Heart left ventricle (tissue), 16 donors: ENCODE measurements around the gene TCP10L. TPM values are rescaled to one million over a fixed set of nuclear protein-coding genes. Genes with fewer than 3 reads are reported as not detected.

Experiments used
- ATAC-seq, 4 donors: fragments of 200-7000 bp; cut with Tn5 transposase; one replicate each; pipeline ENCODE4 v1.9.1; 2020 to 2022; ENCODE audit warnings: moderate library complexity in 4 of 4, mild to moderate bottlenecking in 3 of 4, moderate number of reproducible peaks in 1 of 4
- DNase-seq, 5 donors: peaks; one replicate each; pipeline ENCODE4 v3.0.0-alpha.2; 2020
- H3K27ac ChIP-seq, 12 donors: fragments of 200-600 bp; sonication (generic) in 4 of 12; one replicate each; pipeline versions ENCODE4 v1.5.0 to v1.8.0; 2016 to 2022; ENCODE audit warnings: mild to moderate bottlenecking in 2 of 12
- H3K27me3 ChIP-seq, 9 donors: fragments of 200-600 bp; sonication (generic) in 2 of 9; one replicate each; pipeline versions ENCODE4 v1.5.1 to v1.8.0; 2016 to 2022; ENCODE audit warnings: mild to moderate bottlenecking in 3 of 9
- H3K36me3 ChIP-seq, 9 donors: fragments of 200-600 bp; sonication (generic) in 2 of 9; one replicate each; pipeline versions ENCODE4 v1.5.0 to v1.8.0; 2018 to 2022; ENCODE audit warnings: mild to moderate bottlenecking in 2 of 9
- H3K4me1 ChIP-seq, 12 donors: fragments of 200-600 bp; sonication (generic) in 4 of 12; one replicate each; pipeline versions ENCODE4 v1.5.0 to v1.8.0; 2016 to 2022; ENCODE audit warnings: mild to moderate bottlenecking in 3 of 12
- H3K4me3 ChIP-seq, 12 donors: fragments of 200-600 bp; sonication (generic) in 4 of 12; one replicate each; pipeline versions ENCODE4 v1.5.0 to v1.8.0; 2017 to 2022; ENCODE audit warnings: mild to moderate bottlenecking in 9 of 12, moderate library complexity in 4 of 12
- H3K9me3 ChIP-seq, 12 donors: fragments of 200-600 bp; sonication (generic) in 4 of 12; one replicate each; pipeline versions ENCODE4 v1.5.0 to v1.8.0; 2016 to 2022; ENCODE audit warnings: mild to moderate bottlenecking in 1 of 12
- POLR2A ChIP-seq, 2 donors: fragments of 450-650 bp; IDR thresholded peaks; one replicate each; pipeline ENCODE4 v1.6.1; 2017; ENCODE audit warnings: antibody characterized with exemption in 2 of 2, mild to moderate bottlenecking in 2 of 2, moderate library complexity in 2 of 2
- WGBS, 4 donors: extraction: QIAGEN DNeasy Blood & Tissue Kit in 2 of 4; methylation state at CpG; one replicate each; pipeline versions ENCODE4 v1.1.5 to v1.1.7; 2013 to 2018; 5-methylcytosine and 5-hydroxymethylcytosine counted together
- intact Hi-C, 10 donors: fragments of 100-400 bp; cut with DNase I; formaldehyde crosslinking; loops; one replicate each; pipeline versions ENCODE4 v1.11.1 to v1.14.2; 2022
- polyA plus RNA-seq, 2 donors: library from polyadenylated mRNA; stranded (reverse); fragments of 200-250 nt; gene quantifications; one replicate each; pipeline ENCODE4 v1.2.3, GENCODE V29; 2013
- total RNA-seq, 9 donors: library from RNA; depleted of rRNA in 2 of 9; stranded (reverse); fragments of >200 nt in 2 of 9; fragmentation: NEBNext Ultra II Directional in 3 of 9; extraction: Animal tissue kit (Norgen Biotek cat#: 25700) in 3 of 9; gene quantifications; one replicate each; pipeline versions ENCODE4 v1.1.0 to v1.2.4, GENCODE V29; 2016 to 2023
- TF ChIP-seq, protein P1 (sequence below), 12 donors: fragments of 200-600 bp; sonication (generic) in 4 of 12; IDR thresholded peaks; one replicate each; pipeline versions ENCODE4 v1.5.0 to v1.8.0; 2018 to 2022; ENCODE audit warnings: antibody characterized with exemption in 12 of 12, mild to moderate bottlenecking in 5 of 12
- donor health status: ischemic (EF 13 %, LVEDD 7.1; RV severe dilation, severe dysfunction).
- donor health status: healthy with polysubstance abuse.
- donor health status: DM: no; HTN: yes; CAD: no.
- donor health status: DM: no; HTN: no; CAD: no.
- donor health status: ischemic (EF 25% LVEDD 6.9; RV normal size, moderate dysfunction).
- donor health status: ischemic (EF 25% LVEDD 5.7; RV mildly dilated, moderate dysfunction).
- donor health status: healthy.
- donor health status: DM: yes; HTN: yes; CAD: no.
- donor health status: ischemic (EF 35%, LVEDD 5.7; RV mildly dilated, moderate dysfunction).
- donor health status: nonischemic (EF 11% LVEDD 7.7; RV severe dilation, severe dysfunction).
- donor health status: DM: yes; HTN: yes; CAD: no.
- donor health status: PGD.
- donor health status: ischemic (EF 29% LVEDD 5.4; RV normal size, mild dysfunction).
- donor health status: nonischemic (EF 23%, LVEDD 6.1; RV moderate dilation, normal function).

The TCP10L gene
- total and polyA plus RNA-seq, 11 donors: 0.80 to 3.9 (median 2.2) TPM

DNA sequence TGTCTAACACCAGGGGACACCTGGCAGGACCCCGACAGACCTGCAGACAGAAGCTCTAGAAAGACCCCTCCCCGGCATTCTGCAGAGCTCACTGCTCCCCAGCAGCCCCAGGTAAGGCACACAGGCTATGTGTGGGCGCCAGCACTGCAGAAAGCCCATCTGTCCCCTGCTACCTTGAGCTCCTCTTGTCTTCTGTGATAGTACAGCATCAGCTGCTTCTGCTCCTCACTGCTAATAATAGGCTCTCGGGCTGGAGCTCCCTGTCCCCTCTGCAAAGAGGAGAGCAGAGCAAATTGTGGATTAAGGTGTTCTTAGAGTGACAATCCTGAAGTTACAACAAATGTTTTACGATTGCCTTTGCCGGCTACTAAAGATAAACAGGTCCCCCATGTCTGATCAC, 16.8 kb upstream of the TCP10L start:
- peak in 1 of 4 donors; percentile 22 for ATAC-seq
- no peak for TF ChIP-seq POLR2A (IDR thresholded peaks at IDR 0.05)
- intact Hi-C loops: loop anchor here in 6 of 10 donors (5.0 to 10.0 kb wide), 4 partner anchors 200 to 737 kb away; partner anchors contain the start of gene MIS18A (in 3 of the 6)
- Histone ChIP-seq H3K9me3 (no peaks in the 10 kb centered on the region), H3K4me1 (no peaks in the 10 kb centered on the region), H3K36me3 (peaks cover 0 to 93% (median 85%) of the 10 kb centered on the region in 9 donors), H3K4me3 (no peak overlapping the region), H3K27ac (no peak overlapping the region), H3K27me3 (no peaks in the 10 kb centered on the region)
- 89 to 95% (median 90%) methylated on average over 6 of the region's 6 CpGs for WGBS, 4 donors
- DNase-seq: no peak

DNA sequence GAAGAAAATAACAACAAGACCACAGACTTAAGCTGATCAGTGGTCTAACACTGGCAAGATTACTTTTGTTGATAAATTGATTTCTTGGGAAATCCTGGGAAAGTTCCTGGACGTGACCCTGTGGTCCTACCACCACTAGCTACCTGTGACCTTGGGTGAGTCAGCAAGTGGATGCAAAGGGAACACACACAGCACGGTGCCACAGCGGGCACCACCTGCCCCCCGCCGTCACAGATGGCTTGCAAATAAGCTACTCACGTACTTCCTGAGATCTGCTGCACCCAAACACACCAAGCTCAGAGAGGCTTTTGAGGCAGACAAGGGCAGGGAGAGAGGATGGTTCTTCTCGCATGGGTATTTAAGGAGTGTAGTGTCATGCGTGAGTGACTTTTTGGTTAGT, 14.2 kb upstream of the TCP10L start:
- no peak for ATAC-seq
- intact Hi-C loops: loop anchor here in 3 of 10 donors (5.0 to 10.0 kb wide), 2 partner anchors 197 to 735 kb away; no protein-coding TSS in a partner anchor
- DNase-seq: no peak
- Histone ChIP-seq H3K4me3 (no peak overlapping the region), H3K27ac (no peak overlapping the region), H3K4me1 (no peaks in the 10 kb centered on the region), H3K27me3 (no peaks in the 10 kb centered on the region), H3K36me3 (peaks cover 0 to 70% (median 62%) of the 10 kb centered on the region in 9 donors), H3K9me3 (no peaks in the 10 kb centered on the region)
- no peak for TF ChIP-seq POLR2A (IDR thresholded peaks at IDR 0.05)
- TF ChIP-seq, protein P1, sequence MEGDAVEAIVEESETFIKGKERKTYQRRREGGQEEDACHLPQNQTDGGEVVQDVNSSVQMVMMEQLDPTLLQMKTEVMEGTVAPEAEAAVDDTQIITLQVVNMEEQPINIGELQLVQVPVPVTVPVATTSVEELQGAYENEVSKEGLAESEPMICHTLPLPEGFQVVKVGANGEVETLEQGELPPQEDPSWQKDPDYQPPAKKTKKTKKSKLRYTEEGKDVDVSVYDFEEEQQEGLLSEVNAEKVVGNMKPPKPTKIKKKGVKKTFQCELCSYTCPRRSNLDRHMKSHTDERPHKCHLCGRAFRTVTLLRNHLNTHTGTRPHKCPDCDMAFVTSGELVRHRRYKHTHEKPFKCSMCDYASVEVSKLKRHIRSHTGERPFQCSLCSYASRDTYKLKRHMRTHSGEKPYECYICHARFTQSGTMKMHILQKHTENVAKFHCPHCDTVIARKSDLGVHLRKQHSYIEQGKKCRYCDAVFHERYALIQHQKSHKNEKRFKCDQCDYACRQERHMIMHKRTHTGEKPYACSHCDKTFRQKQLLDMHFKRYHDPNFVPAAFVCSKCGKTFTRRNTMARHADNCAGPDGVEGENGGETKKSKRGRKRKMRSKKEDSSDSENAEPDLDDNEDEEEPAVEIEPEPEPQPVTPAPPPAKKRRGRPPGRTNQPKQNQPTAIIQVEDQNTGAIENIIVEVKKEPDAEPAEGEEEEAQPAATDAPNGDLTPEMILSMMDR (IDR thresholded peaks at IDR 0.05): no peak
- WGBS, 4 donors: 87 to 95% (median 90%) methylated on average over 8 of the region's 8 CpGs

DNA sequence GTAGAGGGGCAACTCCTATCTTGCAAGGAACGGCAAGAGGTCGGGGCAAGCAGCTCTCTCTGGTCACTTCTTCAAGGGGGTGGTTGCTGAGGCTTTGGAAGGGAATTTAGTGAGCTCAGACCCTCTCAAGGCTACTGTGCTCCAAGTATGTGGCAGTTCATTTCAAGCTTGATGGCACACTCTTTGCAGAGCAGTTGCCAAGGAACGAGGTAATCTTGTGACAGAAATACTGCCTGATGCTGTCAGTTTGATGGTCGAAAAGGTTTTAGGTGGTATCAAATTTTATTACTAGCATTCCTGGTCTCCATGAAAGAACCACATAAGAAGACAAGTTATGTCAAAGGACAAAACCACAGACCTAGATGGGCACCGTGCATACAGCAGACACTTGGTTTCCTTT, 13.8 kb upstream of the TCP10L start:
- peaks cover 0 to 66% (median 58%) of the 10 kb centered on the region in 9 donors for H3K36me3 ChIP-seq

DNA sequence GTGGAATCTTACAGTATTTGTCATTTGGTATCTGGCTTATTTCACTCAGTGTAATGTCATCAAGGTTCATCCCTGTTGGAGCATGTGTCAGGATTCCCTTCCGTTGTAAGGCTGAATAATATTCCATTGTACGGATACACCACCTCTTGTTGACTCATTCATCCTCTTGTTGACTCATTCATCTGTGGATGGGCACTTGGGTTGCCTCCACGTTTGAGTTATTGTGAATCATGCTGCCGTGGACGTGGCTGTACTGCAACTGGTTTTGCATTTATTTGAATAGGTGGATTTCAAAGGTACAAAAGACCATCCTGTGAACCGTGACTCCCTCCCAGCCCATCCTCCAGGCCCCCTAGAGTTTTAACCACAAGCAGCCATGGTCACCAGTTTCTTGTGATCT, 11.9 kb upstream of the TCP10L start:
- intact Hi-C loops: loop anchor here in 3 of 10 donors (5.0 to 10.0 kb wide), 2 partner anchors 195 to 732 kb away; no protein-coding TSS in a partner anchor
- no peak overlapping the region for H3K4me3 ChIP-seq
- H3K27ac ChIP-seq: no peak overlapping the region
- no peak for ATAC-seq
- H3K36me3 ChIP-seq: peaks cover 0 to 47% (median 39%) of the 10 kb centered on the region in 9 donors
- DNase-seq: no peak
- TF ChIP-seq, protein P1 (IDR thresholded peaks at IDR 0.05): no peak
- no peak for TF ChIP-seq POLR2A (IDR thresholded peaks at IDR 0.05)
- H3K27me3 ChIP-seq: no peaks in the 10 kb centered on the region
- H3K4me1 ChIP-seq: no peaks in the 10 kb centered on the region
- 76 to 82% (median 80%) methylated on average over 6 of the region's 6 CpGs for WGBS, 4 donors
- no peaks in the 10 kb centered on the region for H3K9me3 ChIP-seq

More for the DNA sequence above, 13.8 kb upstream of the TCP10L start:
- ATAC-seq (no peak), DNase-seq (no peak)
- 70 to 87% (median 84%) methylated on average over 5 of the region's 5 CpGs for WGBS, 4 donors
- H3K4me1 ChIP-seq: no peaks in the 10 kb centered on the region
- no peaks in the 10 kb centered on the region for H3K9me3 ChIP-seq
- intact Hi-C loops: loop anchor here in 3 of 10 donors (5.0 to 10.0 kb wide), 2 partner anchors 197 to 734 kb away; no protein-coding TSS in a partner anchor
- no peak overlapping the region for H3K4me3 ChIP-seq
- no peaks in the 10 kb centered on the region for H3K27me3 ChIP-seq
- TF ChIP-seq, protein P1 (IDR thresholded peaks at IDR 0.05): no peak
- TF ChIP-seq POLR2A (IDR thresholded peaks at IDR 0.05): no peak
- no peak overlapping the region for H3K27ac ChIP-seq

DNA sequence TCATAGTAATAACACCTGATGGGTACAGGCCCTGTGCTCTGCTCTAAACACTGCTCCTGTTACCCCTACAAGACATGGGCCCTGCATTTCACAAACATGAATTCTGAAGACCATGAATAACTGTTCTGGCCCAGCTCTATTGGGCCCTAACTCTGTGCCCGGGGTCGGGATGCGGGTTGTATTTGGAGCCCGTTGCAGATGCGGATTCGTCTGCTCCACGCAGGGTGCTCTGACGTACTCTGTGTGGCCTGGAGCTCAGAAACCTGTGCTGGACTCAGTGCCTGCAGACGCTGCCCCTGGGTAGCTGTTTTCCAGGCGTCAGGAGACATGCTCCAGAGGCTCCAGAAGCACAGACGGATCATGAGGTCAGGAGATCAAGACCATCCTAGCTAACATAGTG, 10.1 kb upstream of the TCP10L start:
- TF ChIP-seq, protein P1 (IDR thresholded peaks at IDR 0.05): no peak
- TF ChIP-seq POLR2A (IDR thresholded peaks at IDR 0.05): no peak
- Histone ChIP-seq H3K9me3 (no peaks in the 10 kb centered on the region), H3K4me3 (no peak overlapping the region), H3K4me1 (no peaks in the 10 kb centered on the region), H3K27ac (no peak overlapping the region), H3K36me3 (peaks cover 0 to 35% (median 26%) of the 10 kb centered on the region in 9 donors), H3K27me3 (no peaks in the 10 kb centered on the region)
- 79 to 96% (median 90%) methylated on average over 11 of the region's 11 CpGs for WGBS, 4 donors
- ATAC-seq (no peak), DNase-seq (no peak)
- intact Hi-C loops: loop anchor here in 3 of 10 donors (5.0 to 10.0 kb wide), 2 partner anchors 193 to 731 kb away; no protein-coding TSS in a partner anchor
